H1 (cell line): ENCODE data around the gene CAV1. TPM values are rescaled to one million over a fixed set of nuclear protein-coding genes. Genes with fewer than 3 reads are reported as not detected.

Source experiments
- NRF1 ChIP-seq: IDR thresholded peaks from 2 replicates; pipeline ENCODE4 v1.6.1; 2011; ENCODE audit warnings: mild to moderate bottlenecking, low read depth, low read length, improper control_type of control experiment
- PHF8 ChIP-seq: fragments of 200-600 bp; sonication (generic); conservative IDR thresholded peaks from 2 replicates; pipeline ENCODE4 v1.7.1; 2012; ENCODE audit warnings: low read depth, mild to moderate bottlenecking, inconsistent platforms, low read length, moderate library complexity
- RBBP5 ChIP-seq: IDR thresholded peaks from 2 replicates; pipeline ENCODE4 v1.7.1; 2012; ENCODE audit warnings: low read depth, mild to moderate bottlenecking, inconsistent platforms, low read length, moderate library complexity, borderline replicate concordance
- polyA plus RNA-seq, 7 experiments: library from polyadenylated mRNA; depleted of rRNA in 3 of 7; stranded (reverse) in 5 of 7; unstranded in 2 of 7; fragments of >200 nt in 5 of 7; fragments of 200-250 nt in 2 of 7; gene quantifications; 1 replicate in 5 of 7; 2 replicates in 1 of 7; 4 replicates in 1 of 7; pipeline versions ENCODE4 v1.2.1 to v1.2.3, GENCODE V29; 2011 to 2013; ENCODE audit warnings: missing spikeins in 2 of 7, mixed read lengths in 2 of 7
- total RNA-seq: library from RNA; stranded (reverse); fragmentation: NEBNext Ultra II Directional; extraction: Animal tissue kit (Norgen Biotek cat#: 25700); gene quantifications from 2 replicates; pipeline ENCODE4 v1.2.1, GENCODE V29; 2021

The CAV1 gene
- total and polyA plus RNA-seq, 2 of the 8 experiments (the other 6 are each of a cell fraction or from before 2014, with no cell fraction given): 16.3 to 21.8 TPM

DNA sequence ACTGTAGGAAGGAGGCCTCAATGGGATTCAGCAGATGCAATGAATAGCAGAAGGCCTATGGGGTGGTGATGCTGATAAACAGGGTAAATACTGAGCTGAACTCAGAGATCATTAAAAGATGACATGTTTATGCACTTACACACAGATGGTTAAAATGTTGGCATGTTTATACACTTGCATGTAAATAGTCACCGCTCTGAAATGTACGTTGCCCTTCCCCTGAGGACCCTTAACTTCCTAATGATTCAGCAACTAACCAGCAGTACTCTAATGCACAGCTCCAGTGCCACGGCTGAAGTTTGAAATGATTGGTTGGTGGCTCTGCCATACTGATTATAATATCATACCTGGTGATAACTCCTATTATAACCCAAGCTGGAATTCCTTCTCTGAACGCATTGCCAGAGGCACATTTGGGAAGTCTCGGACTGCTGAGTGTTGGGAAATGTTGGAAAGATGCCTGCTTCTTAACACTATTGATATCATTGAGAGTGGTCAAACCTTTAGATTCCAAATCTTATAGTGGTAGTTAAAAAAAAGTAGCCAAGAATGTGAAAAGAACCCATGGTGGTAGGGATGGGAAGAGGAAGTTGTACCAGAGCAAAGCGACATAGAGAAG, 3.7 kb upstream of the CAV1 start (continued):
- no peak for TF ChIP-seq NRF1
- no peak for TF ChIP-seq RBBP5
- TF ChIP-seq PHF8: no peak
